RWPE2 (cell line): ENCODE measurements around the gene MIR17HG.

Experiments
- ATAC-seq: fragments of 200-7000 bp; cut with Tn5 transposase; 3 replicates; pipeline ENCODE4 v1.9.1; 2021; ENCODE audit warnings: low read depth
- DNase-seq: peaks from one replicate; pipeline ENCODE4 v3.0.0-alpha.2; 2020; ENCODE audit warnings: low spot score
- H3K27ac ChIP-seq: fragments of 450-650 bp; 2 replicates; pipeline ENCODE4 v1.5.1; 2017; ENCODE audit warnings: mild to moderate bottlenecking; ENCODE audit not compliant: poor library complexity, severe bottlenecking
- H3K27me3 ChIP-seq: fragments of 250-450 bp; sonication (Bioruptor Pico); 2 replicates; pipeline ENCODE4 v1.5.1; 2021; ENCODE audit warnings: mild to moderate bottlenecking, moderate library complexity; ENCODE audit not compliant: insufficient read depth, poor library complexity, severe bottlenecking
- H3K36me3 ChIP-seq: fragments of 250-450 bp; sonication (Bioruptor Pico); 2 replicates; pipeline ENCODE4 v1.5.1; 2020; ENCODE audit warnings: low read depth, mild to moderate bottlenecking, moderate library complexity
- H3K4me1 ChIP-seq: fragments of 250-450 bp; sonication (Bioruptor Pico); 2 replicates; pipeline ENCODE4 v1.5.1; 2021; ENCODE audit warnings: mild to moderate bottlenecking, moderate library complexity; ENCODE audit not compliant: insufficient read depth, poor library complexity, severe bottlenecking
- H3K4me3 ChIP-seq: fragments of 250-450 bp; sonication (Bioruptor Pico); 2 replicates; pipeline ENCODE4 v1.5.1; 2021; ENCODE audit warnings: mild to moderate bottlenecking, moderate library complexity; ENCODE audit not compliant: severe bottlenecking
- H3K9me3 ChIP-seq: fragments of 250-450 bp; sonication (Bioruptor Pico); 2 replicates; pipeline ENCODE4 v1.5.1; 2021; ENCODE audit warnings: mild to moderate bottlenecking, moderate library complexity; ENCODE audit not compliant: severe bottlenecking
- CTCF ChIP-seq: fragments of 450-650 bp; IDR thresholded peaks from one replicate; pipeline ENCODE4 v1.5.1; 2017; ENCODE audit warnings: mild to moderate bottlenecking, moderate library complexity; ENCODE audit not compliant: poor library complexity, severe bottlenecking

MIR17HG gene

GRCh38 chr13:91362908-91363307, 15.4 kb downstream of the MIR17HG start:
- Histone ChIP-seq H3K36me3 (no peaks in the 10 kb centered on the region; the same call in 1 of the 2 replicates), H3K27ac (no peak overlapping the region), H3K4me3 (no peak overlapping the region), H3K4me1 (no peaks in the 10 kb centered on the region), H3K27me3 (no peaks in the 10 kb centered on the region), H3K9me3 (peaks cover 2% of the 10 kb centered on the region)
- no peak for TF ChIP-seq CTCF
- DNase-seq (no peak), ATAC-seq (no peak)

DNA sequence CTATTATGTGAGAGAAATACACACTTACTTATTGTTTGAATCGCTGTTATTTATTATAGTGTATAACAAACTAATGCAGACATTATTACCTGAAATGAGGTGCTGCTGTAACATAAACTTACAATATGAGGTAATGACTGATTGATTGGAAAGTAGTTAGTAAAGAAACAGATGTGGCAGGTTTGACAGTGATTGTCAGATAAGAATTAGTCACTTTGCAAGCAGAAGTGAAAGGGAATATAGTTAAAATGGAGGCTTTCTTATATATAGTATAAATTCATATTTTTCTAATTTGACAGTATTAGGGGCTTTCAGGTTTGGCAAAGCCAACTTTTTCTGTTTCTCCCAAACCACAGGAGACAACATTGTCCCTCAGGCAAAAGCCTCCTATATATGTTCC, 20.6 kb downstream of the MIR17HG start:
- no peak for TF ChIP-seq CTCF
- Histone ChIP-seq H3K4me3 (no peak overlapping the region), H3K27me3 (no peaks in the 10 kb centered on the region), H3K9me3 (peaks cover 2% of the 10 kb centered on the region), H3K36me3 (no peaks in the 10 kb centered on the region), H3K27ac (no peak overlapping the region), H3K4me1 (no peaks in the 10 kb centered on the region)
- DNase-seq (no peak), ATAC-seq (no peak)

DNA sequence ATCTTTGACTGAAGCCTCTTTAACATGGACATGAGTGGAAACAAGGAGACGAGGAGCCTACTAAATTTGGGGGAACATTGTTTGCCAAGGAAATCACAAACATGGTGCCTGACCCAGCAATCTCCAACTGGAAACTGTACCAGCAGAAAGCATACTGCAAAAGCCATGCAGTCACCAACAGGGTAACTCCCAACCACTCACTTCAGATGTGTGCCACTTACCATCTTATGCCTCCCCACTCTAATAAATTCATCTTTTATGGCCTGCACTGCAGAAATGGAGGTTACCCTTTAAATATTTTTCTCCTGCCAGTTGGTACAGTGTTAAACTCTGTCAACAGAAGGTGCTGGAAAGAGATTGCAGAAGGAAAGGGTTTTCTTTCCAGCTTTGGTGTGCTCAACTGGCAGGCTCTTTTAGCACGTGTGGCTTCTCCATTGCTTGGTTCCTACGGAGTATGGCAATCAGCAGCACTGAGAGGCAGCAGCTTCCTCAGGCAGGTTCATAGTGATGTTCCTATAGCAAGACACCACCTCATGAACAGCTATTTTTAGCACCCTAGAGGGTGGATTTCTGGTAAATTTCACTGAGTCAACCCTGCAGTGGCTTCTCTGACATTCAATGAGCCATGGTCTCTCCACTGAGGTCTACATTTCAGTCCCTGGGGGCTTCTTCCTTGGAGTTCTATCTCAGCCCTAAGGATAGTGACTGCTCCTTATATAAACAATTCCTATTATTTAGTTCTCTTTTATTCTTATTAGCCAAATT, 21.4 kb downstream of the MIR17HG start:
- ATAC-seq = no peak
- TF ChIP-seq CTCF = no peak
- no peak overlapping the region for H3K27ac ChIP-seq
- H3K36me3 ChIP-seq = no peaks in the 10 kb centered on the region
- H3K9me3 ChIP-seq = peaks cover 2% of the 10 kb centered on the region
- no peaks in the 10 kb centered on the region for H3K4me1 ChIP-seq
- DNase-seq = no peak
- no peak overlapping the region for H3K4me3 ChIP-seq
- no peaks in the 10 kb centered on the region for H3K27me3 ChIP-seq

- no peaks in the 10 kb centered on the region for H3K27me3 ChIP-seq
- no peaks in the 10 kb centered on the region for H3K36me3 ChIP-seq
- peaks cover 2% of the 10 kb centered on the region for H3K9me3 ChIP-seq
- no peaks in the 10 kb centered on the region for H3K4me1 ChIP-seq
- TF ChIP-seq CTCF = no peak
- no peak; the same call in 2 of the 3 replicates for ATAC-seq
- no peak overlapping the region for H3K4me3 ChIP-seq
- H3K27ac ChIP-seq = no peak overlapping the region
- DNase-seq = no peak
These were observed 21.9 kb downstream of the MIR17HG start for GRCh38 chr13:91369441-91369831.

GRCh38 chr13:91370501-91370900, 23.0 kb downstream of the MIR17HG start:
- no peak for TF ChIP-seq CTCF

More at GRCh38 chr13:91370501-91370900, 23.0 kb downstream of the MIR17HG start:
- no peak for DNase-seq
- H3K4me1 ChIP-seq = no peaks in the 10 kb centered on the region
- no peaks in the 10 kb centered on the region for H3K36me3 ChIP-seq
- no peaks in the 10 kb centered on the region for H3K27me3 ChIP-seq
- no peak overlapping the region for H3K4me3 ChIP-seq
- peaks cover 2% of the 10 kb centered on the region for H3K9me3 ChIP-seq
- no peak for ATAC-seq
- H3K27ac ChIP-seq = no peak overlapping the region
